H9 (cell line): ENCODE measurements around the gene HEXD. TPM values are rescaled to one million over a fixed set of nuclear protein-coding genes. Genes with fewer than 3 reads are reported as not detected.

ENCODE experiments used
- DNase-seq: peaks from one replicate; pipeline ENCODE4 v3.0.0-alpha.2; 2017
- H2AFZ ChIP-seq: one replicate; pipeline ENCODE4 v1.6.1; 2013; ENCODE audit warnings: mild to moderate bottlenecking, low read length, control low read depth, moderate library complexity
- H2AK5ac ChIP-seq: 2 replicates; pipeline ENCODE4 v1.6.1; 2013; ENCODE audit warnings: low read length, control low read depth, mixed read lengths; ENCODE audit not compliant: insufficient read length
- H2BK120ac ChIP-seq: one replicate; pipeline ENCODE4 v1.6.1; 2013; ENCODE audit warnings: low read depth, mild to moderate bottlenecking, low read length, control low read depth, inconsistent platforms; ENCODE audit not compliant: poor library complexity, severe bottlenecking
- H2BK12ac ChIP-seq: 2 replicates; pipeline ENCODE4 v1.6.1; 2013; ENCODE audit warnings: low read length, control low read depth, mixed read lengths, low read depth; ENCODE audit not compliant: insufficient read length
- H2BK15ac ChIP-seq: 2 replicates; pipeline ENCODE4 v1.6.1; 2013; ENCODE audit warnings: low read depth, low read length, control low read depth
- H2BK20ac ChIP-seq: one replicate; pipeline ENCODE4 v1.6.1; 2013; ENCODE audit warnings: low read depth, mild to moderate bottlenecking, low read length, control low read depth, inconsistent platforms; ENCODE audit not compliant: poor library complexity, severe bottlenecking
- H2BK5ac ChIP-seq: 2 replicates; pipeline ENCODE4 v1.6.1; 2013; ENCODE audit warnings: low read length, control low read depth, mixed read lengths; ENCODE audit not compliant: insufficient read length
- H3K14ac ChIP-seq: 2 replicates; pipeline ENCODE4 v1.6.1; 2013; ENCODE audit warnings: low read length, control low read depth; ENCODE audit not compliant: insufficient read depth
- H3K18ac ChIP-seq: 2 replicates; pipeline ENCODE4 v1.6.1; 2013; ENCODE audit warnings: low read depth, mild to moderate bottlenecking, mixed read lengths, low read length, control low read depth; ENCODE audit not compliant: insufficient read length
- H3K23ac ChIP-seq: 2 replicates; pipeline ENCODE4 v1.6.1; 2013; ENCODE audit warnings: low read length, control low read depth, mixed read lengths, low read depth; ENCODE audit not compliant: insufficient read length
- H3K23me2 ChIP-seq: 2 replicates; pipeline ENCODE4 v1.6.1; 2013; ENCODE audit warnings: low read depth, mild to moderate bottlenecking, mixed read lengths, low read length, control low read depth; ENCODE audit not compliant: insufficient read length, poor library complexity, severe bottlenecking
- H3K27ac ChIP-seq: 2 replicates; pipeline ENCODE4 v1.5.1; 2013; ENCODE audit warnings: low read length, control low read depth, mixed read lengths, low read depth; ENCODE audit not compliant: insufficient read length
- H3K27me3 ChIP-seq: 2 replicates; pipeline ENCODE4 v1.6.1; 2013; ENCODE audit warnings: low read length, control low read depth, inconsistent platforms; ENCODE audit not compliant: insufficient read depth
- H3K4ac ChIP-seq: 2 replicates; pipeline ENCODE4 v1.6.1; 2013; ENCODE audit warnings: low read depth, mild to moderate bottlenecking, control low read depth, inconsistent platforms, low read length, moderate library complexity
- H3K4me1 ChIP-seq: 2 replicates; pipeline ENCODE4 v1.6.1; 2013; ENCODE audit warnings: low read length, control low read depth, inconsistent platforms; ENCODE audit not compliant: insufficient read depth
- H3K4me2 ChIP-seq: 2 replicates; pipeline ENCODE4 v1.6.1; 2013; ENCODE audit warnings: low read length, control low read depth, mixed read lengths; ENCODE audit not compliant: insufficient read length, insufficient read depth
- H3K56ac ChIP-seq: 2 replicates; pipeline ENCODE4 v1.6.1; 2013; ENCODE audit warnings: low read depth, mild to moderate bottlenecking, mixed read lengths, low read length, control low read depth; ENCODE audit not compliant: insufficient read length
- H3K79me1 ChIP-seq: 2 replicates; pipeline ENCODE4 v1.6.1; 2013; ENCODE audit warnings: low read depth, mild to moderate bottlenecking, moderate library complexity, low read length, control low read depth, inconsistent platforms; ENCODE audit not compliant: insufficient read depth, poor library complexity, severe bottlenecking
- H3K79me2 ChIP-seq: 2 replicates; pipeline ENCODE4 v1.6.1; 2013; ENCODE audit warnings: low read length, control low read depth, inconsistent platforms; ENCODE audit not compliant: insufficient read depth
- H3K9ac ChIP-seq: 2 replicates; pipeline ENCODE4 v1.6.1; 2013; ENCODE audit warnings: low read length, control low read depth, mixed read lengths; ENCODE audit not compliant: insufficient read length; ENCODE audit errors: extremely low read depth
- H3K9me3 ChIP-seq: one replicate; pipeline ENCODE4 v1.6.1; 2013; ENCODE audit warnings: low read depth, low read length, inconsistent platforms; ENCODE audit not compliant: control insufficient read depth
- H3T11ph ChIP-seq: one replicate; pipeline ENCODE4 v1.6.1; 2013; ENCODE audit warnings: mild to moderate bottlenecking, low read length, control low read depth, inconsistent platforms
- H4K20me1 ChIP-seq: one replicate; pipeline ENCODE4 v1.6.1; 2013; ENCODE audit not compliant: control insufficient read depth, insufficient read length, insufficient read depth
- H4K5ac ChIP-seq: 2 replicates; pipeline ENCODE4 v1.6.1; 2013; ENCODE audit warnings: low read depth, mild to moderate bottlenecking, mixed read lengths, low read length, control low read depth; ENCODE audit not compliant: insufficient read length
- H4K8ac ChIP-seq: replicated peaks from 2 replicates; pipeline ENCODE4 v1.6.1; 2013; ENCODE audit warnings: low read length, control low read depth, mixed read lengths, low read depth; ENCODE audit not compliant: insufficient read length
- H4K91ac ChIP-seq: 2 replicates; pipeline ENCODE4 v1.6.1; 2013; ENCODE audit warnings: low read depth, mild to moderate bottlenecking, moderate library complexity, mixed read lengths, low read length, control low read depth; ENCODE audit not compliant: insufficient read length
- H3K27ac Mint-ChIP-seq, 3 experiments: 2 replicates in 2 of 3; 3 replicates in 1 of 3; pipeline ENCODE4 v1.8.0; 2020 to 2021; ENCODE audit warnings: mixed read lengths in 3 of 3, mild to moderate bottlenecking in 1 of 3, moderate library complexity in 1 of 3
- H3K27me3 Mint-ChIP-seq: 2 replicates; pipeline ENCODE4 v1.8.0; 2021; ENCODE audit warnings: low read depth, mild to moderate bottlenecking, moderate library complexity, mixed read lengths
- H3K36me3 Mint-ChIP-seq, 3 experiments: 2 replicates in 2 of 3; 3 replicates in 1 of 3; pipeline ENCODE4 v1.8.0; 2020 to 2021; ENCODE audit warnings: low read depth in 3 of 3, mixed read lengths in 3 of 3; ENCODE audit not compliant: insufficient read depth in 1 of 3
- H3K4me1 Mint-ChIP-seq, 2 experiments: 2 replicates each; pipeline ENCODE4 v1.8.0; 2020; ENCODE audit warnings: mixed read lengths in 2 of 2
- H3K4me3 Mint-ChIP-seq, 2 experiments: 2 replicates in 1 of 2; 3 replicates in 1 of 2; pipeline ENCODE4 v1.8.0; 2020 to 2021; ENCODE audit warnings: mild to moderate bottlenecking in 2 of 2, mixed read lengths in 2 of 2, moderate library complexity in 1 of 2
- H3K9me3 Mint-ChIP-seq, 2 experiments: 2 replicates in 1 of 2; 3 replicates in 1 of 2; pipeline ENCODE4 v1.8.0; 2020; ENCODE audit warnings: mild to moderate bottlenecking in 2 of 2, mixed read lengths in 2 of 2, moderate library complexity in 1 of 2
- CTCF ChIP-seq: fragments of 200-600 bp; sonication (generic); conservative IDR thresholded peaks from 3 replicates; pipeline ENCODE4 v1.8.0; 2021; ENCODE audit warnings: antibody characterized with exemption, mild to moderate bottlenecking
- WGBS: extraction: QIAGEN DNeasy Blood & Tissue Kit; methylation state at CpG from one replicate; pipeline ENCODE4 v1.1.7; 2013; ENCODE audit warnings: missing lambda C conversion rate, low lambda C conversion rate, mixed read lengths; ENCODE audit not compliant: insufficient read length; ENCODE audit errors: extremely low coverage; 5-methylcytosine and 5-hydroxymethylcytosine counted together
- total RNA-seq: library from RNA; stranded (reverse); gene quantifications from 2 replicates; pipeline ENCODE4 v1.2.1, GENCODE V29; 2021

HEXD gene
- total RNA-seq, 1 experiment from 2014 or later: 23.2 TPM

DNA sequence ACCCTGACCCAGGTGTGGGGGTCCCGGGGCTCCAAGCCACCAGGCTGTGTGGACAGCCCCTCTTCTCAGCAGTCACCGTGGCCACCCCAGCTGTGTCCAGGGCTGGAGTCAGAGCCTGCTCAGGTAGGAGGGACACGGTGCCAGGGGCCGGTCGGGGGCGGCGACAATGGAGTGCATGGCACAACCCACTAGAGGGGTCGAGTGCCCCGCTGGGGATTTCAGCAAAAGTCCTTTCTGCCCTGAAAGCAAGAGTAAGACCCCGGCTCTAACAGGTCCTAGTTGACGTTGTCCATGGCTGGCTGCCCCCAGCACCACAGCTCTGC, 35.3 kb upstream of the HEXD start:
- no peak overlapping the region for H2AFZ ChIP-seq
- H2AK5ac ChIP-seq: no peak overlapping the region
- no peak overlapping the region for H4K91ac ChIP-seq
- H3K27ac ChIP-seq: no peak overlapping the region
- H2BK20ac ChIP-seq: no peak overlapping the region
- peaks cover 7 to 18% of the 10 kb centered on the region in 2 experiments for H3K4me1 Mint-ChIP-seq
- H3K27ac Mint-ChIP-seq: no peak overlapping the region
- no peaks in the 10 kb centered on the region for H3K23me2 ChIP-seq
- H2BK12ac ChIP-seq: no peak overlapping the region
- no peak for TF ChIP-seq CTCF
- H3K36me3 Mint-ChIP-seq: no peaks in the 10 kb centered on the region
- no peak overlapping the region for H3K4me2 ChIP-seq
- no peak overlapping the region for H3K4me3 Mint-ChIP-seq
- no peak overlapping the region for H3T11ph ChIP-seq
- no peak overlapping the region for H3K56ac ChIP-seq
- H4K8ac ChIP-seq: no peak overlapping the region
- no peaks in the 10 kb centered on the region for H3K79me1 ChIP-seq
- WGBS: no CpG with 5 or more reads among the region's 11 CpGs
- no peaks in the 10 kb centered on the region for H3K4me1 ChIP-seq
- DNase-seq: no peak
- H3K27me3 Mint-ChIP-seq: peaks cover 21% of the 10 kb centered on the region
- H3K23ac ChIP-seq: no peak overlapping the region
- H3K18ac ChIP-seq: no peak overlapping the region
- no peaks in the 10 kb centered on the region for H3K9me3 ChIP-seq
- no peaks in the 10 kb centered on the region; a peak in 1 of 5 replicates for H3K9me3 Mint-ChIP-seq
- H3K79me2 ChIP-seq: no peaks in the 10 kb centered on the region
- no peaks in the 10 kb centered on the region for H4K20me1 ChIP-seq
- H4K5ac ChIP-seq: no peak overlapping the region
- no peak overlapping the region for H2BK5ac ChIP-seq
- no peak overlapping the region for H3K9ac ChIP-seq
- no peak overlapping the region for H2BK120ac ChIP-seq
- no peak overlapping the region for H3K14ac ChIP-seq
- no peak overlapping the region for H2BK15ac ChIP-seq
- H3K27me3 ChIP-seq: no peaks in the 10 kb centered on the region
- no peak overlapping the region for H3K4ac ChIP-seq
